WTC11 (cell line): ENCODE results near the gene CLCN1. TPM values are rescaled to one million over a fixed set of nuclear protein-coding genes. Genes with fewer than 3 reads are reported as not detected.

Experiments
- ATAC-seq: fragments of 200-7000 bp; cut with Tn5 transposase; 2 replicates; pipeline ENCODE4 v1.10.0; 2021; ENCODE audit warnings: mild to moderate bottlenecking, moderate library complexity
- CTCF ChIA-PET: fragments of 300-600 bp; sonication (Branson Sonifier 250); formaldehyde crosslinking; loops from one replicate; lab custom pipeline; 2021; ENCODE audit warnings: antibody characterized with exemption; lab: Charles Lee
- POLR2A ChIA-PET: fragments of 350-600 bp; sonication (Branson Sonifier 250); formaldehyde crosslinking; loops from one replicate; lab custom pipeline; 2021; ENCODE audit warnings: antibody characterized with exemption; lab: Charles Lee
- DNase-seq: peaks from one replicate; pipeline ENCODE4 v3.0.0; 2021; ENCODE audit warnings: low spot score
- H3K27ac Mint-ChIP-seq: 2 replicates; pipeline ENCODE4 v1.8.0; 2021; ENCODE audit warnings: mixed read lengths
- H3K27me3 Mint-ChIP-seq: 2 replicates; pipeline ENCODE4 v1.8.0; 2021; ENCODE audit warnings: low read depth, mild to moderate bottlenecking, moderate library complexity, mixed read lengths
- H3K36me3 Mint-ChIP-seq: 2 replicates; pipeline ENCODE4 v1.8.0; 2021; ENCODE audit warnings: mixed read lengths
- H3K4me1 Mint-ChIP-seq: 2 replicates; pipeline ENCODE4 v1.8.0; 2022; ENCODE audit warnings: mixed read lengths
- H3K4me3 Mint-ChIP-seq: 2 replicates; pipeline ENCODE4 v1.8.0; 2021; ENCODE audit warnings: mild to moderate bottlenecking, moderate library complexity, mixed read lengths
- H3K9me3 Mint-ChIP-seq: 2 replicates; pipeline ENCODE4 v1.8.0; 2021; ENCODE audit warnings: mixed read lengths
- AR ChIP-seq: fragments of 250-450 bp; sonication (Bioruptor Pico); IDR thresholded peaks from 2 replicates; pipeline ENCODE4 v1.9.0; 2021; ENCODE audit warnings: mild to moderate bottlenecking
- ELF4 ChIP-seq: sonication (generic); formaldehyde crosslinking; IDR thresholded peaks from 2 replicates; pipeline ENCODE4 v1.8.1; 2022; ENCODE audit warnings: low read depth, mild to moderate bottlenecking, moderate library complexity, missing genetic modification reagents
- FOXP1 ChIP-seq: sonication (generic); formaldehyde crosslinking; IDR thresholded peaks from 2 replicates; pipeline ENCODE4 v1.8.0; 2022; ENCODE audit warnings: missing genetic modification reagents, mild to moderate bottlenecking, moderate library complexity, borderline replicate concordance
- IRF2 ChIP-seq: sonication (generic); formaldehyde crosslinking; IDR thresholded peaks from 2 replicates; pipeline ENCODE4 v1.8.0; 2022; ENCODE audit warnings: low read depth, missing genetic modification reagents, borderline replicate concordance
- JUN ChIP-seq: sonication (generic); formaldehyde crosslinking; IDR thresholded peaks from 2 replicates; pipeline ENCODE4 v1.8.0; 2023; ENCODE audit warnings: mild to moderate bottlenecking, missing genetic modification reagents
- MXD4 ChIP-seq: fragments of 250-450 bp; sonication (Bioruptor Pico); IDR thresholded peaks from 2 replicates; pipeline ENCODE4 v1.8.0; 2021; ENCODE audit warnings: mild to moderate bottlenecking, moderate library complexity, borderline replicate concordance
- RORB ChIP-seq: fragments of 250-450 bp; sonication (Bioruptor Pico); IDR thresholded peaks from 2 replicates; pipeline ENCODE4 v1.9.0; 2021; ENCODE audit warnings: mild to moderate bottlenecking
- SMAD3 ChIP-seq: sonication (generic); formaldehyde crosslinking; IDR thresholded peaks from 2 replicates; pipeline ENCODE4 v1.8.0; 2022; ENCODE audit warnings: missing genetic modification reagents, mild to moderate bottlenecking, borderline replicate concordance
- USF1 ChIP-seq: sonication (generic); formaldehyde crosslinking; IDR thresholded peaks from 2 replicates; pipeline ENCODE4 v1.8.0; 2022; ENCODE audit warnings: mild to moderate bottlenecking, missing genetic modification reagents
- ZNF232 ChIP-seq: sonication (generic); formaldehyde crosslinking; IDR thresholded peaks from 2 replicates; pipeline ENCODE4 v1.8.0; 2022; ENCODE audit warnings: mild to moderate bottlenecking, missing genetic modification reagents
- ZNF263 ChIP-seq: sonication (generic); formaldehyde crosslinking; IDR thresholded peaks from 2 replicates; pipeline ENCODE4 v1.8.1; 2022; ENCODE audit warnings: low read depth, mild to moderate bottlenecking, moderate library complexity, missing genetic modification reagents
- ZNF671 ChIP-seq: fragments of 250-450 bp; sonication (Bioruptor Pico); IDR thresholded peaks from 2 replicates; pipeline ENCODE4 v1.8.0; 2021; ENCODE audit warnings: mild to moderate bottlenecking
- total RNA-seq: library from RNA; stranded (reverse); gene quantifications from 3 replicates; pipeline ENCODE4 v1.2.3, GENCODE V29; 2021
- TF ChIP-seq, protein P1 (sequence below): fragments of 250-450 bp; sonication (Bioruptor Pico); IDR thresholded peaks from 2 replicates; pipeline ENCODE4 v1.9.0; 2021; ENCODE audit warnings: mild to moderate bottlenecking, borderline replicate concordance
- TF ChIP-seq, protein P2 (sequence below): sonication (generic); formaldehyde crosslinking; IDR thresholded peaks from 2 replicates; pipeline ENCODE4 v1.8.1; 2022; ENCODE audit warnings: mild to moderate bottlenecking, missing genetic modification reagents, moderate library complexity, borderline replicate concordance
- TF ChIP-seq, protein P3 (sequence below): sonication (generic); formaldehyde crosslinking; IDR thresholded peaks from 2 replicates; pipeline ENCODE4 v1.8.1; 2023; ENCODE audit warnings: mild to moderate bottlenecking, missing genetic modification reagents, borderline replicate concordance
- TF ChIP-seq, protein P4 (sequence below): sonication (generic); formaldehyde crosslinking; IDR thresholded peaks from 2 replicates; pipeline ENCODE4 v1.8.1; 2023; ENCODE audit warnings: mild to moderate bottlenecking, missing genetic modification reagents, moderate library complexity
- TF ChIP-seq, protein P5 (sequence below): fragments of 250-450 bp; sonication (Bioruptor Pico); IDR thresholded peaks from 2 replicates; pipeline ENCODE4 v1.9.0; 2021; ENCODE audit warnings: mild to moderate bottlenecking

Gene CLCN1
- total RNA-seq, 1 experiment from 2014 or later = 0.28 TPM

DNA sequence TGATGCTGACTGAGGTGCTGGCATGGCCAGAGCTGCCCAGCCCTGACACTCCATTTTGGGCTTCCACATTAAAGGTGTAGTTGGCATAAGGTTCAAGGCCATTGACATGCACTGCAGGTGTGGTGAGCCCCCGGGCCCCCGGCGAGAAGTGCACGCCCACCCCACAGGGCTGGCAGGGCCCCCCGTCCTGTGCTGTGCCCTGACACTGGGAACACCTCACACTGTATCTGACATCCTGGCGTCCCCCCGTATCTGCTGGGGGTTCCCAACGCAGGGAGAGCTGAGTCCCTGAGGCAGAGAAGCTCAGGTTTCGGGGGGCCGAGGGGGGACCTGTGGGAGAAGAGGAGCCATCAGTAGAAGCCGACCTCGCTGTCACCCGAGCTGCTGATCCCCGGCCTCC is 82.7 kb downstream of the CLCN1 start (continued):
- TF ChIP-seq, protein P1, sequence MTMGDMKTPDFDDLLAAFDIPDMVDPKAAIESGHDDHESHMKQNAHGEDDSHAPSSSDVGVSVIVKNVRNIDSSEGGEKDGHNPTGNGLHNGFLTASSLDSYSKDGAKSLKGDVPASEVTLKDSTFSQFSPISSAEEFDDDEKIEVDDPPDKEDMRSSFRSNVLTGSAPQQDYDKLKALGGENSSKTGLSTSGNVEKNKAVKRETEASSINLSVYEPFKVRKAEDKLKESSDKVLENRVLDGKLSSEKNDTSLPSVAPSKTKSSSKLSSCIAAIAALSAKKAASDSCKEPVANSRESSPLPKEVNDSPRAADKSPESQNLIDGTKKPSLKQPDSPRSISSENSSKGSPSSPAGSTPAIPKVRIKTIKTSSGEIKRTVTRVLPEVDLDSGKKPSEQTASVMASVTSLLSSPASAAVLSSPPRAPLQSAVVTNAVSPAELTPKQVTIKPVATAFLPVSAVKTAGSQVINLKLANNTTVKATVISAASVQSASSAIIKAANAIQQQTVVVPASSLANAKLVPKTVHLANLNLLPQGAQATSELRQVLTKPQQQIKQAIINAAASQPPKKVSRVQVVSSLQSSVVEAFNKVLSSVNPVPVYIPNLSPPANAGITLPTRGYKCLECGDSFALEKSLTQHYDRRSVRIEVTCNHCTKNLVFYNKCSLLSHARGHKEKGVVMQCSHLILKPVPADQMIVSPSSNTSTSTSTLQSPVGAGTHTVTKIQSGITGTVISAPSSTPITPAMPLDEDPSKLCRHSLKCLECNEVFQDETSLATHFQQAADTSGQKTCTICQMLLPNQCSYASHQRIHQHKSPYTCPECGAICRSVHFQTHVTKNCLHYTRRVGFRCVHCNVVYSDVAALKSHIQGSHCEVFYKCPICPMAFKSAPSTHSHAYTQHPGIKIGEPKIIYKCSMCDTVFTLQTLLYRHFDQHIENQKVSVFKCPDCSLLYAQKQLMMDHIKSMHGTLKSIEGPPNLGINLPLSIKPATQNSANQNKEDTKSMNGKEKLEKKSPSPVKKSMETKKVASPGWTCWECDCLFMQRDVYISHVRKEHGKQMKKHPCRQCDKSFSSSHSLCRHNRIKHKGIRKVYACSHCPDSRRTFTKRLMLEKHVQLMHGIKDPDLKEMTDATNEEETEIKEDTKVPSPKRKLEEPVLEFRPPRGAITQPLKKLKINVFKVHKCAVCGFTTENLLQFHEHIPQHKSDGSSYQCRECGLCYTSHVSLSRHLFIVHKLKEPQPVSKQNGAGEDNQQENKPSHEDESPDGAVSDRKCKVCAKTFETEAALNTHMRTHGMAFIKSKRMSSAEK (CRISPR knock-in tag) = no peak
- TF ChIP-seq ZNF671 (no peak), USF1 (CRISPR knock-in tag) (no peak), ELF4 (CRISPR knock-in tag) (no peak), SMAD3 (no peak), FOXP1 (CRISPR knock-in tag) (no peak), IRF2 (CRISPR knock-in tag) (no peak)
- TF ChIP-seq, protein P2, sequence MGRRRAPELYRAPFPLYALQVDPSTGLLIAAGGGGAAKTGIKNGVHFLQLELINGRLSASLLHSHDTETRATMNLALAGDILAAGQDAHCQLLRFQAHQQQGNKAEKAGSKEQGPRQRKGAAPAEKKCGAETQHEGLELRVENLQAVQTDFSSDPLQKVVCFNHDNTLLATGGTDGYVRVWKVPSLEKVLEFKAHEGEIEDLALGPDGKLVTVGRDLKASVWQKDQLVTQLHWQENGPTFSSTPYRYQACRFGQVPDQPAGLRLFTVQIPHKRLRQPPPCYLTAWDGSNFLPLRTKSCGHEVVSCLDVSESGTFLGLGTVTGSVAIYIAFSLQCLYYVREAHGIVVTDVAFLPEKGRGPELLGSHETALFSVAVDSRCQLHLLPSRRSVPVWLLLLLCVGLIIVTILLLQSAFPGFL (CRISPR knock-in tag) = no peak
- TF ChIP-seq, protein P3, sequence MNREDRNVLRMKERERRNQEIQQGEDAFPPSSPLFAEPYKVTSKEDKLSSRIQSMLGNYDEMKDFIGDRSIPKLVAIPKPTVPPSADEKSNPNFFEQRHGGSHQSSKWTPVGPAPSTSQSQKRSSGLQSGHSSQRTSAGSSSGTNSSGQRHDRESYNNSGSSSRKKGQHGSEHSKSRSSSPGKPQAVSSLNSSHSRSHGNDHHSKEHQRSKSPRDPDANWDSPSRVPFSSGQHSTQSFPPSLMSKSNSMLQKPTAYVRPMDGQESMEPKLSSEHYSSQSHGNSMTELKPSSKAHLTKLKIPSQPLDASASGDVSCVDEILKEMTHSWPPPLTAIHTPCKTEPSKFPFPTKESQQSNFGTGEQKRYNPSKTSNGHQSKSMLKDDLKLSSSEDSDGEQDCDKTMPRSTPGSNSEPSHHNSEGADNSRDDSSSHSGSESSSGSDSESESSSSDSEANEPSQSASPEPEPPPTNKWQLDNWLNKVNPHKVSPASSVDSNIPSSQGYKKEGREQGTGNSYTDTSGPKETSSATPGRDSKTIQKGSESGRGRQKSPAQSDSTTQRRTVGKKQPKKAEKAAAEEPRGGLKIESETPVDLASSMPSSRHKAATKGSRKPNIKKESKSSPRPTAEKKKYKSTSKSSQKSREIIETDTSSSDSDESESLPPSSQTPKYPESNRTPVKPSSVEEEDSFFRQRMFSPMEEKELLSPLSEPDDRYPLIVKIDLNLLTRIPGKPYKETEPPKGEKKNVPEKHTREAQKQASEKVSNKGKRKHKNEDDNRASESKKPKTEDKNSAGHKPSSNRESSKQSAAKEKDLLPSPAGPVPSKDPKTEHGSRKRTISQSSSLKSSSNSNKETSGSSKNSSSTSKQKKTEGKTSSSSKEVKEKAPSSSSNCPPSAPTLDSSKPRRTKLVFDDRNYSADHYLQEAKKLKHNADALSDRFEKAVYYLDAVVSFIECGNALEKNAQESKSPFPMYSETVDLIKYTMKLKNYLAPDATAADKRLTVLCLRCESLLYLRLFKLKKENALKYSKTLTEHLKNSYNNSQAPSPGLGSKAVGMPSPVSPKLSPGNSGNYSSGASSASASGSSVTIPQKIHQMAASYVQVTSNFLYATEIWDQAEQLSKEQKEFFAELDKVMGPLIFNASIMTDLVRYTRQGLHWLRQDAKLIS (CRISPR knock-in tag) = no peak
- TF ChIP-seq, protein P4, sequence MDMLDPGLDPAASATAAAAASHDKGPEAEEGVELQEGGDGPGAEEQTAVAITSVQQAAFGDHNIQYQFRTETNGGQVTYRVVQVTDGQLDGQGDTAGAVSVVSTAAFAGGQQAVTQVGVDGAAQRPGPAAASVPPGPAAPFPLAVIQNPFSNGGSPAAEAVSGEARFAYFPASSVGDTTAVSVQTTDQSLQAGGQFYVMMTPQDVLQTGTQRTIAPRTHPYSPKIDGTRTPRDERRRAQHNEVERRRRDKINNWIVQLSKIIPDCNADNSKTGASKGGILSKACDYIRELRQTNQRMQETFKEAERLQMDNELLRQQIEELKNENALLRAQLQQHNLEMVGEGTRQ (CRISPR knock-in tag) = no peak

DNA sequence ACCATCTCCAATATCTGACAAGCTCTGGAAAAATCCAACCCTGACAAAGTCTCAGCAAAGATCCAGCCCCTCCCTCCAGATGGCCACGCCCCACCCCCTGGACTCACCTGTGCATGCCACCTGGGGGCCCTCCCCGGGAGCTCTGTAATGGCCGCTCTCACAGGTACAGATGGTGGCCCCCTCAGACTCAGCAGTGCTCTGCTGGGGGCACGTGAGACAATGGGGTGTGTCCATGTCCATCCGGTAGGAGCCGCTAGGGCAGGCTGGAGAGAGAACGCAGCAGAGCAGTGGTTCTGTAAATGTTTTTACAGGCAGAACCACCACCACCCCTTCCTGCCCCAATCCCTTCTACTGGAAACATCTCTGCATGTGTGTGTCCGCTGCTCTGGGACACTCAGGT is 83.2 kb downstream of the CLCN1 start:
- peaks cover 8% of the 10 kb centered on the region for H3K4me1 Mint-ChIP-seq
- POLR2A ChIA-PET = interaction anchor here (1.2 kb wide), 1 partner anchor 9 kb away, joined by 3 read pairs; the partner anchor contains the start of gene EPHA1
- no peak for DNase-seq
- H3K9me3 Mint-ChIP-seq = no peaks in the 10 kb centered on the region
- CTCF ChIA-PET = interaction anchor here (0.8 to 1.0 kb wide), 3 partner anchors 9 to 19 kb away, joined by 3 to 6 read pairs (median 4); partner anchors contain the start of gene EPHA1
- no peak overlapping the region for H3K4me3 Mint-ChIP-seq
- H3K36me3 Mint-ChIP-seq = peaks cover 89% of the 10 kb centered on the region
- ATAC-seq = no peak
- H3K27me3 Mint-ChIP-seq = no peaks in the 10 kb centered on the region
- H3K27ac Mint-ChIP-seq = no peak overlapping the region
- TF ChIP-seq AR (no peak), RORB (CRISPR knock-in tag) (no peak), MXD4 (CRISPR knock-in tag) (no peak), ZNF671 (no peak), ZNF263 (CRISPR knock-in tag) (no peak), ZNF232 (no peak), JUN (CRISPR knock-in tag) (no peak)
- TF ChIP-seq, protein P5, sequence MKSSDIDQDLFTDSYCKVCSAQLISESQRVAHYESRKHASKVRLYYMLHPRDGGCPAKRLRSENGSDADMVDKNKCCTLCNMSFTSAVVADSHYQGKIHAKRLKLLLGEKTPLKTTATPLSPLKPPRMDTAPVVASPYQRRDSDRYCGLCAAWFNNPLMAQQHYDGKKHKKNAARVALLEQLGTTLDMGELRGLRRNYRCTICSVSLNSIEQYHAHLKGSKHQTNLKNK (CRISPR knock-in tag) = no peak
